Stimulated activated CD8-positive, alpha-beta memory T cell treated with anti-CD3 and anti-CD28 coated beads, Interleukin-7, amount 100 ng/mL, for 4 hours (primary cell): ENCODE results near the gene ARGFX.
A peak's percentile ranks its signal among the peaks of the same experiment; 100 is the strongest.
"Not testable (repeated sequence)": the region's sequence is repeated elsewhere in the genome, so short reads cannot be mapped to it uniquely, and the experiment has no call there.

Experiments used
- DNase-seq, 2 donors: peaks; one replicate each; pipeline ENCODE4 v3.0.0-alpha.2; 2020; ENCODE audit warnings: low read depth in 2 of 2

ARGFX gene

GRCh38 chr3:121567649-121568048, at the start of gene ARGFX:
Gene ARGFX, plus strand, starts transcription at chr3:121567949. Its CDS starts 2,765 bp downstream, at chr3:121570714.
- DNase-seq: no peak

GRCh38 chr3:121517953-121518655, 49.6 kb upstream of the ARGFX start:
- DNase-seq: no peak

GRCh38 chr3:121520510-121520909, 47.2 kb upstream of the ARGFX start:
- no peak for DNase-seq

GRCh38 chr3:121529308-121529707, 38.4 kb upstream of the ARGFX start:
- no peak for DNase-seq

GRCh38 chr3:121531269-121531668, 36.5 kb upstream of the ARGFX start:
- no peak for DNase-seq

GRCh38 chr3:121542924-121543323, 24.8 kb upstream of the ARGFX start:
- DNase-seq: no peak

GRCh38 chr3:121545049-121545573, 22.6 kb upstream of the ARGFX start:
- no peak for DNase-seq

GRCh38 chr3:121545574-121546455, 21.9 kb upstream of the ARGFX start, which contains the start of gene POLQ:
Gene POLQ, minus strand, starts transcription at chr3:121545988. Its CDS starts 111 bp downstream, at chr3:121545877.
- DNase-seq: peak; percentile 77

- no peak for DNase-seq
Observed at GRCh38 chr3:121552379-121552778, 15.4 kb upstream of the ARGFX start.

- DNase-seq: no peak
Observed at GRCh38 chr3:121552797-121553196, 15.0 kb upstream of the ARGFX start.

- DNase-seq: no peak
Observed at GRCh38 chr3:121557426-121557934, 10.3 kb upstream of the ARGFX start.

- DNase-seq: no peak
Observed at GRCh38 chr3:121562148-121562547, 5.6 kb upstream of the ARGFX start.

- no peak for DNase-seq
Observed at GRCh38 chr3:121566773-121567172, 976 bp upstream of the ARGFX start.

- DNase-seq: no peak
Observed at GRCh38 chr3:121574449-121574848, 6.7 kb downstream of the ARGFX start.

GRCh38 chr3:121581691-121582090, 13.9 kb downstream of the ARGFX start:
- DNase-seq: no peak

- no peak for DNase-seq
Observed at GRCh38 chr3:121584418-121584817, 16.7 kb downstream of the ARGFX start.

GRCh38 chr3:121592856-121593702, 25.3 kb downstream of the ARGFX start, which contains the start of gene FBXO40:
Gene FBXO40, plus strand, starts transcription at chr3:121593379. Its CDS starts 27,197 bp downstream, at chr3:121620576.
- DNase-seq: no peak

GRCh38 chr3:121593806-121594205, 26.1 kb downstream of the ARGFX start:
- not testable (repeated sequence) for DNase-seq

- no peak for DNase-seq
Observed at GRCh38 chr3:121594850-121595249, 27.1 kb downstream of the ARGFX start.

- no peak for DNase-seq
Observed at GRCh38 chr3:121595765-121596406, 28.1 kb downstream of the ARGFX start.

GRCh38 chr3:121598564-121598963, 30.8 kb downstream of the ARGFX start:
- no peak for DNase-seq
